Measurements from ENCODE around the gene PXMP4.

The PXMP4 gene

GRCh38 chr20:33668466-33669155, 51.5 kb downstream of the PXMP4 start:
- Histone ChIP-seq H3K27me3 (ENCODE audit: insufficient read depth, low read depth, severe bottlenecking) (no peaks in the 10 kb centered on the region), H3K36me3 (peaks cover 32% of the 10 kb centered on the region), H3K27ac (no peak overlapping the region), H3K4me3 (ENCODE audit: low read depth, low read length) (no peak overlapping the region), H3K9me3 (ENCODE audit: severe bottlenecking) (no peaks in the 10 kb centered on the region)
- TF ChIP-seq CTCF (IDR thresholded peaks at IDR 0.05; ENCODE audit: low read depth, low read length) = no peak
- DNase-seq = no peak

- Histone ChIP-seq H3K9me3 (ENCODE audit: severe bottlenecking) (no peaks in the 10 kb centered on the region), H3K27ac (peak overlapping the region; percentile 36; the same call in 1 of the 2 replicates), H3K36me3 (peaks cover 32% of the 10 kb centered on the region), H3K27me3 (ENCODE audit: insufficient read depth, low read depth, severe bottlenecking) (no peaks in the 10 kb centered on the region), H3K4me3 (ENCODE audit: low read depth, low read length) (peak overlapping the region; percentile 43)
- DNase-seq = peak; percentile 78
- peak; percentile 97 for TF ChIP-seq CTCF (IDR thresholded peaks at IDR 0.05; ENCODE audit: low read depth, low read length)
Measured at GRCh38 chr20:33667676-33668465, 52.2 kb downstream of the PXMP4 start.

- TF ChIP-seq CTCF (IDR thresholded peaks at IDR 0.05; ENCODE audit: low read depth, low read length) = no peak
- no peak for DNase-seq
- H3K27me3 ChIP-seq (ENCODE audit: insufficient read depth, low read depth, severe bottlenecking) = no peaks in the 10 kb centered on the region
- H3K4me3 ChIP-seq (ENCODE audit: low read depth, low read length) = peak overlapping the region; percentile 43
- peak overlapping the region; percentile 45 for H3K27ac ChIP-seq
- peaks cover 32% of the 10 kb centered on the region for H3K36me3 ChIP-seq
- H3K9me3 ChIP-seq (ENCODE audit: severe bottlenecking) = no peaks in the 10 kb centered on the region
Measured at GRCh38 chr20:33667245-33667675, 52.9 kb downstream of the PXMP4 start.

- 0 out of 2 replicates have a peak, but pooled peaks have one; percentile 19 for TF ChIP-seq CTCF (IDR thresholded peaks at IDR 0.05; ENCODE audit: low read depth, low read length)
- H3K4me3 ChIP-seq (ENCODE audit: low read depth, low read length) = peak within 1 kb of the TSS; percentile 43
- DNase-seq = peak; percentile 90
- H3K27me3 ChIP-seq (ENCODE audit: insufficient read depth, low read depth, severe bottlenecking) = no peaks in the 10 kb centered on the region
- H3K27ac ChIP-seq = peak within 1 kb of the TSS; percentile 58
- peaks cover 27% of the 10 kb centered on the region for H3K36me3 ChIP-seq
- no peaks in the 10 kb centered on the region for H3K9me3 ChIP-seq (ENCODE audit: severe bottlenecking)
Measured at GRCh38 chr20:33666293-33667244, 53.5 kb downstream of the PXMP4 start, which contains the start of gene ACTL10. Gene ACTL10 (plus strand): TSS chr20:33666943. CDS start chr20:33667498, 555 bp downstream.

GRCh38 chr20:33664762-33665144, 55.4 kb downstream of the PXMP4 start:
- no peak for DNase-seq
- TF ChIP-seq CTCF (IDR thresholded peaks at IDR 0.05; ENCODE audit: low read depth, low read length) = no peak
- H3K4me3 ChIP-seq (ENCODE audit: low read depth, low read length) = no peak overlapping the region
- no peak overlapping the region for H3K27ac ChIP-seq
- no peaks in the 10 kb centered on the region for H3K9me3 ChIP-seq (ENCODE audit: severe bottlenecking)
- H3K27me3 ChIP-seq (ENCODE audit: insufficient read depth, low read depth, severe bottlenecking) = no peaks in the 10 kb centered on the region
- peaks cover 19% of the 10 kb centered on the region for H3K36me3 ChIP-seq
